Measurements from ENCODE around the gene SRRM1. TPM values are rescaled to one million over a fixed set of nuclear protein-coding genes. Genes with fewer than 3 reads are reported as not detected.

Gene SRRM1
- total and polyA plus RNA-seq, 9 of the 15 experiments (the other 6 are each of a cell fraction or from before 2014, with no cell fraction given), result 54.5 to 268 (median 115) TPM

DNA sequence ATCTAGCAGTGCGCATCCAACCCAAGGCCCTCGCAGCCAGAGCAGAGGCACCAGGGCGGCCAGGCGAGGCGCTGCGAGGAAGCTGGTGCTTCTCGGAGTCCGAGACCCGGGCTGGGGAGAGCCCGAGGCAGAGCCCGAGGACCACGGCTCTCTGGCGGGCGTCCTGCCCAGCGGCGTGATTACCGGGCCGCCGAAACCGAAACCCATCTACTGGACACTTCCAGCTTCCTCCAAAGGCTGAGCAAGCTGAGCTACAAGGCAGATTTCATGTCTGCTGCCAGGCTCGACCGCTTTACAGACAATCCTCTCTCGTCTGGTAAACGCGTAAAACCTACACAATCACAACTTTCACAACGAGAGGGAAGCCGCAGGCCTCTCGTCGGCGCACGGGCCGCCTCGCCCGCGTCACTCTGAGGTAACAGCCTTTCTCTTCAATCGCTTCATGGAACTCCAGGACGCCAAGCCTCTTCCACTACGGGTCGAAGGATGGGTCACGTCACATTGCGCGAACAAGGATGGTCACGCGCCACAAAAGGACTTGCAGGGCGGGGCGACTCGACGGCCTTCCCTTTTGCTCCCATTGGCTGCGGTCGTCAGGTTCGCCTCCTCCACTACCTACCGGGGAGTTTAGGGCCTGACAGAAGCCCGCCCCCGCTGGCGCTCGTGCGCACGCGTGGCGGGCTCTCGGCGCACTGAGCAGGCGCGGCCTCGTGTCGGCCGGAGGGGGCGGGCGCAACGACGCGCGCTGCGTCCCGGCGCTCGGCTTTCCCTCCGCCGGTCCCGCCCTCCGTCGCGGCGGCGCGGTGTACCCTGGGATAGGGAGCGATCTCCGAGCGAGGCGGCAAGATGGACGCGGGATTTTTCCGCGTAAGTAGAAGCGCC is at the start of gene SRRM1 (continued):
- TF ChIP-seq ZNF395 (CRISPR knock-in tag; IDR thresholded peaks at IDR 0.05), result no peak
- peak; percentile 95 for TF ChIP-seq POLR2B (IDR thresholded peaks at IDR 0.05; ENCODE audit: low read depth, partially characterized antibody)
- TF ChIP-seq ZBTB8A (IDR thresholded peaks at IDR 0.05; ENCODE audit: partially characterized antibody), result no peak
- TF ChIP-seq TAF1 (IDR thresholded peaks at IDR 0.05; ENCODE audit: control insufficient read depth, extremely low read depth, insufficient read depth, low read length, severe bottlenecking), result peak; percentile 52
- TF ChIP-seq SMARCE1 (IDR thresholded peaks at IDR 0.05), result peak; percentile 59
- no peak for TF ChIP-seq FOXM1 (IDR thresholded peaks at IDR 0.05; ENCODE audit: low read depth)
- TF ChIP-seq FOXM1 (CRISPR knock-in tag; IDR thresholded peaks at IDR 0.05; ENCODE audit: low read depth), result no peak; the same call in 1 of the 2 replicates
- no peak for TF ChIP-seq DACH1 (IDR thresholded peaks at IDR 0.05; ENCODE audit: partially characterized antibody)
- TF ChIP-seq, protein P1, sequence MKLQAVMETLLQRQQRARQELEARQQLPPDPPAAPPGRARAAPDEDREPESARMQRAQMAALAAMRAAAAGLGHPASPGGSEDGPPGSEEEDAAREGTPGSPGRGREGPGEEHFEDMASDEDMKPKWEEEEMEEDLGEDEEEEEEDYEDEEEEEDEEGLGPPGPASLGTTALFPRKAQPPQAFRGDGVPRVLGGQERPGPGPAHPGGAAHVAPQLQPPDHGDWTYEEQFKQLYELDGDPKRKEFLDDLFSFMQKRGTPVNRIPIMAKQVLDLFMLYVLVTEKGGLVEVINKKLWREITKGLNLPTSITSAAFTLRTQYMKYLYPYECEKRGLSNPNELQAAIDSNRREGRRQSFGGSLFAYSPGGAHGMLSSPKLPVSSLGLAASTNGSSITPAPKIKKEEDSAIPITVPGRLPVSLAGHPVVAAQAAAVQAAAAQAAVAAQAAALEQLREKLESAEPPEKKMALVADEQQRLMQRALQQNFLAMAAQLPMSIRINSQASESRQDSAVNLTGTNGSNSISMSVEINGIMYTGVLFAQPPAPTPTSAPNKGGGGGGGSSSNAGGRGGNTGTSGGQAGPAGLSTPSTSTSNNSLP (IDR thresholded peaks at IDR 0.05; ENCODE audit: borderline replicate concordance, low read depth, low read length), result no peak
- TF ChIP-seq ZNF316 (IDR thresholded peaks at IDR 0.05), result no peak
- TF ChIP-seq, protein P2, sequence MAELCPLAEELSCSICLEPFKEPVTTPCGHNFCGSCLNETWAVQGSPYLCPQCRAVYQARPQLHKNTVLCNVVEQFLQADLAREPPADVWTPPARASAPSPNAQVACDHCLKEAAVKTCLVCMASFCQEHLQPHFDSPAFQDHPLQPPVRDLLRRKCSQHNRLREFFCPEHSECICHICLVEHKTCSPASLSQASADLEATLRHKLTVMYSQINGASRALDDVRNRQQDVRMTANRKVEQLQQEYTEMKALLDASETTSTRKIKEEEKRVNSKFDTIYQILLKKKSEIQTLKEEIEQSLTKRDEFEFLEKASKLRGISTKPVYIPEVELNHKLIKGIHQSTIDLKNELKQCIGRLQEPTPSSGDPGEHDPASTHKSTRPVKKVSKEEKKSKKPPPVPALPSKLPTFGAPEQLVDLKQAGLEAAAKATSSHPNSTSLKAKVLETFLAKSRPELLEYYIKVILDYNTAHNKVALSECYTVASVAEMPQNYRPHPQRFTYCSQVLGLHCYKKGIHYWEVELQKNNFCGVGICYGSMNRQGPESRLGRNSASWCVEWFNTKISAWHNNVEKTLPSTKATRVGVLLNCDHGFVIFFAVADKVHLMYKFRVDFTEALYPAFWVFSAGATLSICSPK (IDR thresholded peaks at IDR 0.05; ENCODE audit: borderline replicate concordance), result no peak
- TF ChIP-seq MTF1 (CRISPR knock-in tag; IDR thresholded peaks at IDR 0.05; ENCODE audit: borderline replicate concordance), result no peak
- TF ChIP-seq TCFL5 (CRISPR knock-in tag; conservative IDR thresholded peaks at IDR 0.05), result no peak
- TF ChIP-seq MIER1 (IDR thresholded peaks at IDR 0.05; ENCODE audit: low read depth), result no peak
- peak; percentile 81; the same call in 1 of the 2 replicates for TF ChIP-seq RB1 (IDR thresholded peaks at IDR 0.05; ENCODE audit: low read depth)
- peak; percentile 53 for TF ChIP-seq PHF20 (IDR thresholded peaks at IDR 0.05; ENCODE audit: partially characterized antibody)
- TF ChIP-seq HDAC3 (IDR thresholded peaks at IDR 0.05; ENCODE audit: borderline replicate concordance, partially characterized antibody), result no peak
- TF ChIP-seq SOX6 (IDR thresholded peaks at IDR 0.05), result peak; percentile 74; the same call in 1 of the 2 replicates
- TF ChIP-seq ETS1 (conservative IDR thresholded peaks at IDR 0.05; ENCODE audit: control insufficient read depth, low read depth, low read length), result peak; percentile 10; the same call in 1 of the 2 replicates
